ENCODE data around the gene D2HGDH.
"Not testable (repeated sequence)": the region's sequence is repeated elsewhere in the genome, so short reads cannot be mapped to it uniquely, and the experiment has no call there.

Gene D2HGDH

GRCh38 chr2:241806217-241806616, 71.8 kb downstream of the D2HGDH start:
- DNase-seq (ENCODE audit: extremely low read depth in 1 of 2, low read depth in 1 of 2): not testable (repeated sequence)

GRCh38 chr2:241808051-241808720, 73.8 kb downstream of the D2HGDH start:
- DNase-seq (ENCODE audit: extremely low read depth in 1 of 2, low read depth in 1 of 2): no peak

- no peak for DNase-seq (ENCODE audit: extremely low read depth in 1 of 2, low read depth in 1 of 2)
These were observed 74.4 kb downstream of the D2HGDH start, which contains the start of gene NEU4 for GRCh38 chr2:241808721-241809382. Gene NEU4 (plus strand): TSS chr2:241809193. CDS start chr2:241814485, 5,292 bp downstream.

- DNase-seq (ENCODE audit: extremely low read depth in 1 of 2, low read depth in 1 of 2): no peak
These were observed 75.2 kb downstream of the D2HGDH start for GRCh38 chr2:241809383-241810306.

GRCh38 chr2:241810307-241811200, 76.1 kb downstream of the D2HGDH start:
- DNase-seq (ENCODE audit: extremely low read depth in 1 of 2, low read depth in 1 of 2): no peak

- DNase-seq (ENCODE audit: extremely low read depth in 1 of 2, low read depth in 1 of 2): no peak
These were observed 76.9 kb downstream of the D2HGDH start for GRCh38 chr2:241811201-241811951.

GRCh38 chr2:241811952-241812729, 77.7 kb downstream of the D2HGDH start:
- no peak for DNase-seq (ENCODE audit: extremely low read depth in 1 of 2, low read depth in 1 of 2)

GRCh38 chr2:241812730-241813643, 78.6 kb downstream of the D2HGDH start:
- DNase-seq (ENCODE audit: extremely low read depth in 1 of 2, low read depth in 1 of 2): no peak

- DNase-seq (ENCODE audit: extremely low read depth in 1 of 2, low read depth in 1 of 2): no peak
These were observed 79.4 kb downstream of the D2HGDH start for GRCh38 chr2:241813644-241814392.

- no peak for DNase-seq (ENCODE audit: extremely low read depth in 1 of 2, low read depth in 1 of 2)
These were observed 79.9 kb downstream of the D2HGDH start for GRCh38 chr2:241814393-241814642.

GRCh38 chr2:241814643-241815476, 80.4 kb downstream of the D2HGDH start:
- no peak for DNase-seq (ENCODE audit: extremely low read depth in 1 of 2, low read depth in 1 of 2)

- DNase-seq (ENCODE audit: extremely low read depth in 1 of 2, low read depth in 1 of 2): no peak
These were observed 81.3 kb downstream of the D2HGDH start for GRCh38 chr2:241815477-241816430.

GRCh38 chr2:241816431-241817121, 82.1 kb downstream of the D2HGDH start:
- DNase-seq (ENCODE audit: extremely low read depth in 1 of 2, low read depth in 1 of 2): no peak

- DNase-seq (ENCODE audit: extremely low read depth in 1 of 2, low read depth in 1 of 2): no peak
These were observed 82.8 kb downstream of the D2HGDH start for GRCh38 chr2:241817126-241817820.

All from stimulated activated CD8-positive, alpha-beta memory T cell treated with anti-CD3 and anti-CD28 coated beads, Interleukin-7, amount 100 ng/mL, for 48 hours (primary cell).